ENCODE measurements around the gene CFAP69.
"Not testable (repeated sequence)": the region's sequence is repeated elsewhere in the genome, so short reads cannot be mapped to it uniquely, and the experiment has no call there.

The CFAP69 gene

DNA sequence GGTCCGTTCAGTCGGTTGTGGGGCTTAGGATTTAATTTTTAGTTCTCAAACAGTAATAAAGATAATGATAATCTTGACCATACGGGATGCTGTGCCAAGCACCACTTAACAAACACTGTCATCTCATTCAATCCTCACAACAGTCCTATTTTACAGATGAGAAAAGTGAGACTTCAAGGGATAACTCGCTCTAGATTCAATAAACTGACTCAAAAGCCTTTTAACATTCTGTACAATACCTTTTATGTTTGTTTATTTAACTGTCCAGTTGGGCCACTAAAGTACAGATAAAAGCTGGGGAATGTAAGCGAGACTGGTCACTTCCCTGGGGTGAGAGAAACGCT is 437 bp upstream of the CFAP69 start:
- no peaks in the 10 kb centered on the region for H3K9me3 ChIP-seq (ENCODE audit: severe bottlenecking)
- H3K4me3 ChIP-seq (ENCODE audit: severe bottlenecking) = peak overlapping the region; percentile 84
- DNase-seq (ENCODE audit: low spot score) (no peak), ATAC-seq (ENCODE audit: low read depth) (no peak)
- H3K36me3 ChIP-seq (ENCODE audit: low read depth) = no peaks in the 10 kb centered on the region
- H3K4me1 ChIP-seq (ENCODE audit: insufficient read depth, poor library complexity, severe bottlenecking) = peaks cover under 1% of the 10 kb centered on the region
- no peaks in the 10 kb centered on the region for H3K27me3 ChIP-seq (ENCODE audit: insufficient read depth, poor library complexity, severe bottlenecking)
- no peak overlapping the region for H3K27ac ChIP-seq (ENCODE audit: poor library complexity, severe bottlenecking)
- TF ChIP-seq, protein P1, sequence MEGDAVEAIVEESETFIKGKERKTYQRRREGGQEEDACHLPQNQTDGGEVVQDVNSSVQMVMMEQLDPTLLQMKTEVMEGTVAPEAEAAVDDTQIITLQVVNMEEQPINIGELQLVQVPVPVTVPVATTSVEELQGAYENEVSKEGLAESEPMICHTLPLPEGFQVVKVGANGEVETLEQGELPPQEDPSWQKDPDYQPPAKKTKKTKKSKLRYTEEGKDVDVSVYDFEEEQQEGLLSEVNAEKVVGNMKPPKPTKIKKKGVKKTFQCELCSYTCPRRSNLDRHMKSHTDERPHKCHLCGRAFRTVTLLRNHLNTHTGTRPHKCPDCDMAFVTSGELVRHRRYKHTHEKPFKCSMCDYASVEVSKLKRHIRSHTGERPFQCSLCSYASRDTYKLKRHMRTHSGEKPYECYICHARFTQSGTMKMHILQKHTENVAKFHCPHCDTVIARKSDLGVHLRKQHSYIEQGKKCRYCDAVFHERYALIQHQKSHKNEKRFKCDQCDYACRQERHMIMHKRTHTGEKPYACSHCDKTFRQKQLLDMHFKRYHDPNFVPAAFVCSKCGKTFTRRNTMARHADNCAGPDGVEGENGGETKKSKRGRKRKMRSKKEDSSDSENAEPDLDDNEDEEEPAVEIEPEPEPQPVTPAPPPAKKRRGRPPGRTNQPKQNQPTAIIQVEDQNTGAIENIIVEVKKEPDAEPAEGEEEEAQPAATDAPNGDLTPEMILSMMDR (IDR thresholded peaks at IDR 0.05; ENCODE audit: poor library complexity, severe bottlenecking) = no peak

DNA sequence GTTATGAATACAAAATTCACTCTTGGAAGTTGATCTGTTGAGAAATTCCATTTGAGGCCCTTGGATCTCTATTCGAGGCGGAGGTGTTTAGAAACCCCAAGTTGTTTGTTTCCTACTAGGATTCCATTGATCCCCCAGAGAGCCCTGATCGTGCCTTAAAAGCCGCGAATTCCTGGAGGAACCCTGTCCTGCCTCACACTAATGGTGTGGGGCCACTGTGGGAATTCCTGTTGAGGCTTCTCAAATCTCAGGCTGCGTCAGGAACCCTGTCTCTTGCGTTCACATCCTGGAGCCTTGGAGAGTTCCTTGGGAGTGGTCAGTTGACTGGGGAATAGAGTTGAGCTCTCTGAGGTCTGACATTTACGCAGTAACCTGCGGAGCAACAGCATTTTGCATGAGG is 1.2 kb downstream of the CFAP69 start:
- H3K27ac ChIP-seq (ENCODE audit: poor library complexity, severe bottlenecking) = no peak overlapping the region
- peaks cover 5% of the 10 kb centered on the region for H3K4me1 ChIP-seq (ENCODE audit: insufficient read depth, poor library complexity, severe bottlenecking)
- no peaks in the 10 kb centered on the region for H3K9me3 ChIP-seq (ENCODE audit: severe bottlenecking)
- H3K4me3 ChIP-seq (ENCODE audit: severe bottlenecking) = peak overlapping the region; percentile 84
- TF ChIP-seq, protein P1 (IDR thresholded peaks at IDR 0.05; ENCODE audit: poor library complexity, severe bottlenecking) = no peak
- DNase-seq (ENCODE audit: low spot score) (no peak), ATAC-seq (ENCODE audit: low read depth) (0 out of 3 replicates have a peak, but pooled peaks have one; percentile 8)
- no peaks in the 10 kb centered on the region for H3K27me3 ChIP-seq (ENCODE audit: insufficient read depth, poor library complexity, severe bottlenecking)
- no peaks in the 10 kb centered on the region for H3K36me3 ChIP-seq (ENCODE audit: low read depth)

DNA sequence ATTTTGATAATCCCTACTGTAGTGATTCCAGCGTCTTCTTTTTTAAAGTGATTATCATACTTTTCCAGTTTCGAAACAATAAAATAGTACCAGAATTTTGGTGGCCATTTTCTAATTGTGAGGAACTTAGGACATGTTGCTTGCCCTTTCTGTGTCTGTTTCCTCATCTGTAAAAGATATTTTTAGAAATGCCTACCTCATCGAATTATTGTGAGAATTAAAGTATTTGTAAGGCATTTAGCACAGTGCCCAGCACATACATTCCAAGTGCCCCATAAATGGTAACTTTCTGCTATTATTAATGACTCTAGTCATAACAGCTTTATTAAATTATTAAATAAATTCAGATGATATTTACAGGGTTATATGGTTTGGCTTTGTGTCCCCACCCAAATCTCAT is 3.7 kb downstream of the CFAP69 start:
- H3K27me3 ChIP-seq (ENCODE audit: insufficient read depth, poor library complexity, severe bottlenecking) = no peaks in the 10 kb centered on the region
- H3K4me3 ChIP-seq (ENCODE audit: severe bottlenecking) = no peak overlapping the region
- no peaks in the 10 kb centered on the region for H3K36me3 ChIP-seq (ENCODE audit: low read depth)
- peaks cover 11% of the 10 kb centered on the region for H3K4me1 ChIP-seq (ENCODE audit: insufficient read depth, poor library complexity, severe bottlenecking)
- H3K27ac ChIP-seq (ENCODE audit: poor library complexity, severe bottlenecking) = no peak overlapping the region
- TF ChIP-seq, protein P1 (IDR thresholded peaks at IDR 0.05; ENCODE audit: poor library complexity, severe bottlenecking) = no peak
- no peaks in the 10 kb centered on the region for H3K9me3 ChIP-seq (ENCODE audit: severe bottlenecking)
- DNase-seq (ENCODE audit: low spot score) (no peak), ATAC-seq (ENCODE audit: low read depth) (no peak)

DNA sequence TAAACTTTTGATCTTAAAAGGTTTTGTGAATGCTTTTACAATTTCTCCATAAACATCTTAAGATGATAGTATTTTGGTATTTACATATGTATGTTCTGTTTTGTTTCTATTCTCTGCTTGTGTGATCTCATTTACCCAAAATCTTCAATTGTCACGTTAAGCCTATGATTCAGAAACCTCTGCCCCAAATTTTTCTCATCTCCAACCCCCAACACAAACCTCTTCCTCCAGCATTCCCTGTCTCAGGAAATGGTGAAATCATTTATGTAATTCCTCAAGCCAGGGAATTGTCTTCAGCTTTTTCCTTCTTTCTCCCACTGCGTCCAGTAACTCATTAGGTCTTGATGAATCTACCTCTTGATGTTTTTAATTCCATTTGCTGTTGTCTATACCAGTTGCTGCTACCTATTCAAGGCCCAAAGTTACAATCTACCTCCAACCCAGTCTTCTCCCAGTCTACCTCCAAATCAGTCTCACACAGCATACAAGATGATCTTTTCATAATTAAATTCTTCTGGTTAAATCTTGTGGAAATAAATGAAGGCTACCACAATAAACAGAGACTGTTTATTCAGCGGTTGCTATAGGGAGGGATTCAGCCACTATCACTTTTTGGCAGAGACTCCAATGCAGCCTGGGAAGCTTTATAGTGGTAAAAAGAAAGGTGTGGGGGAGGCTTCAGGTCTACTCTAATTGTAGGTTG is 5.8 kb downstream of the CFAP69 start:
- DNase-seq (ENCODE audit: low spot score) (no peak), ATAC-seq (ENCODE audit: low read depth) (0 out of 3 replicates have a peak, but pooled peaks have one; percentile 19)
- no peaks in the 10 kb centered on the region for H3K27me3 ChIP-seq (ENCODE audit: insufficient read depth, poor library complexity, severe bottlenecking)
- H3K36me3 ChIP-seq (ENCODE audit: low read depth) = no peaks in the 10 kb centered on the region
- H3K9me3 ChIP-seq (ENCODE audit: severe bottlenecking) = no peaks in the 10 kb centered on the region
- TF ChIP-seq, protein P1 (IDR thresholded peaks at IDR 0.05; ENCODE audit: poor library complexity, severe bottlenecking) = no peak
- peaks cover 11% of the 10 kb centered on the region for H3K4me1 ChIP-seq (ENCODE audit: insufficient read depth, poor library complexity, severe bottlenecking)
- H3K27ac ChIP-seq (ENCODE audit: poor library complexity, severe bottlenecking) = no peak overlapping the region
- no peak overlapping the region for H3K4me3 ChIP-seq (ENCODE audit: severe bottlenecking)

DNA sequence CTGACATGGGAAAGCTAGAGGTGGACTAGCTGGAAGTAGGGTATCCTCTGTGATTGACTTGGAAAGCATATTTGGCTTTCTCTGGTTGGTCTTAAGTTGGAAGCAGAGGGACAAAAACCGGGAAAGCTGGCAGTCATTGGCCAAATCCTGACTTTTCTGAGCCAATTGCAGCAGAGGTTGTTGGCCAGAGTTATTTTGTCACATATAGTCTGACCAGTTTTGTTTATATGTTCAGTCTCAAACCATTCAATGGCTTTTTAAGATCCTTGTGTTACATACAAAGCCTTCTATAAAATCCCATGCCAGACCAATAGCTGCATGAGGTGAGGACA is 6.3 kb downstream of the CFAP69 start:
- ATAC-seq (ENCODE audit: low read depth) (no peak), DNase-seq (ENCODE audit: low spot score) (no peak)
- H3K4me3 ChIP-seq (ENCODE audit: severe bottlenecking) = no peak overlapping the region
- peaks cover 11% of the 10 kb centered on the region for H3K4me1 ChIP-seq (ENCODE audit: insufficient read depth, poor library complexity, severe bottlenecking)
- H3K27ac ChIP-seq (ENCODE audit: poor library complexity, severe bottlenecking) = no peak overlapping the region
- H3K27me3 ChIP-seq (ENCODE audit: insufficient read depth, poor library complexity, severe bottlenecking) = no peaks in the 10 kb centered on the region
- H3K36me3 ChIP-seq (ENCODE audit: low read depth) = no peaks in the 10 kb centered on the region
- TF ChIP-seq, protein P1 (IDR thresholded peaks at IDR 0.05; ENCODE audit: poor library complexity, severe bottlenecking) = no peak
- no peaks in the 10 kb centered on the region for H3K9me3 ChIP-seq (ENCODE audit: severe bottlenecking)

DNA sequence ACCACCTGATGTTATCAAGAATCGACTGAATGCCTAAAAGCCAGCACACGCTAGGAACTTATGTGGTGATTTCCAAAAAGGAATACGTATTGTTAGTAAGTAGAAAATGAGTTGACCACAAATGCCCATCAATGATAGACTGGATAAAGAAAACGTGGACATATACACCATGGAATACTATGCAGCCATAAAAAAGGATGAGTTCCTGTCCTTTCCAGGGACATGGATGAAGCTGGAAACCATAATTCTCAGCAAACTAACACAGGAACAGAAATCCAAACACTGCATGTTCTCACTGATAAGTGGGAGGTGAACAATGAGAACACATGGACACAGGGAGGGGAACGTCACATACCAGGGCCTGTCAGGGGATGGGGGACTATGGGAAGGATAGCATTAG is 11.0 kb downstream of the CFAP69 start:
- not testable (repeated sequence) for ATAC-seq (ENCODE audit: low read depth); DNase-seq (ENCODE audit: low spot score); H3K27ac ChIP-seq (ENCODE audit: poor library complexity, severe bottlenecking); H3K27me3 ChIP-seq (ENCODE audit: insufficient read depth, poor library complexity, severe bottlenecking); H3K36me3 ChIP-seq (ENCODE audit: low read depth); H3K9me3 ChIP-seq (ENCODE audit: severe bottlenecking); H3K4me1 ChIP-seq (ENCODE audit: insufficient read depth, poor library complexity, severe bottlenecking); H3K4me3 ChIP-seq (ENCODE audit: severe bottlenecking)
